CD4-positive, alpha-beta T cell treated with Interleukin-2 at 100 ng/mL for 4 hours (primary cell): ENCODE data around the gene LRRC27.
"Not testable (repeated sequence)": the region's sequence is repeated elsewhere in the genome, so short reads cannot be mapped to it uniquely, and the experiment has no call there.

Experiments
- DNase-seq: peaks from one replicate; pipeline ENCODE4 v3.0.0-alpha.2; 2020; ENCODE audit warnings: low spot score

Gene LRRC27

DNA sequence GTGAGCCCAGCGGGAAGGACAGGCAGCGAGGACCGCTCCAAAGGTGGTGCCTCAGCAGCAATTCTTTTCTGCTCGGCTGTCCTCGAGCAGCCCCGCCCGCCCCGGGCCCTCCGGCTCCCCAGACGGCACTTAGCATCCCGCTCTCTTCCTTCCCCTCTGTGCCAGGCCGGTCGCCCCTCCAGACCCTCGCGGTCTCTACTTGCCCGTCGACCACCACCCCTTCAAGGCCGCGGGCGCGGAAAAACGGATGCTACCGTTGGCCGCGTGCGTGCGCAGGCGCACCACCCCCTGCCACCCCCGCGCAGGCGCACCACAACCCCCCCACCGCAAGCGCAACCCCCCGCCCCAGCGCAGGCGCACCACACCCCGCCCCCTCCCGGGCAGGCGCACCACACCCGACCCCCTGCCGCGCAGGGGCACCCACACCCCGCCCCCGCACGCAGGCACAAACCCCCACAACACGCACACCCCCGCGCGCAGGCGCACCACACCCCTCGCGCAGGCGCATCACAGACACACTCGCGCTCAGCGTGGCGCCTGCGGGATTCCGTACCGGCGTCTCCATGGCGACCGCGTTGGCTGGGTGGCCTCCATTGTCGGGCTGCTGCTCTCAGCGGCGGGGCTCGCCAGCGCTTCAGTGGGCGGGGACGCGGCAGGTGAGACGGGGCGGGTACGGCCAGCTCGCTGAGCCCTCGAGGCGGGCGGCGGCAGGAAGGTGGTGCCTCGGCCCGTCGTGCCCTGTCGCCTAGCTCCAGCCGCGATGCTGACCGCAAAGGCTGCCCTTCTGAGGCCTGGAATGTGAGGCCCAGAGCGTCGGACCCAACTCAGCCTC lies at the start of gene LRRC27:
Gene LRRC27 (plus strand): TSS at position 593 of the 832 bp plus-strand sequence. CDS start 1,332 bp downstream, outside the sequence.
- peak; percentile 100 for DNase-seq

DNA sequence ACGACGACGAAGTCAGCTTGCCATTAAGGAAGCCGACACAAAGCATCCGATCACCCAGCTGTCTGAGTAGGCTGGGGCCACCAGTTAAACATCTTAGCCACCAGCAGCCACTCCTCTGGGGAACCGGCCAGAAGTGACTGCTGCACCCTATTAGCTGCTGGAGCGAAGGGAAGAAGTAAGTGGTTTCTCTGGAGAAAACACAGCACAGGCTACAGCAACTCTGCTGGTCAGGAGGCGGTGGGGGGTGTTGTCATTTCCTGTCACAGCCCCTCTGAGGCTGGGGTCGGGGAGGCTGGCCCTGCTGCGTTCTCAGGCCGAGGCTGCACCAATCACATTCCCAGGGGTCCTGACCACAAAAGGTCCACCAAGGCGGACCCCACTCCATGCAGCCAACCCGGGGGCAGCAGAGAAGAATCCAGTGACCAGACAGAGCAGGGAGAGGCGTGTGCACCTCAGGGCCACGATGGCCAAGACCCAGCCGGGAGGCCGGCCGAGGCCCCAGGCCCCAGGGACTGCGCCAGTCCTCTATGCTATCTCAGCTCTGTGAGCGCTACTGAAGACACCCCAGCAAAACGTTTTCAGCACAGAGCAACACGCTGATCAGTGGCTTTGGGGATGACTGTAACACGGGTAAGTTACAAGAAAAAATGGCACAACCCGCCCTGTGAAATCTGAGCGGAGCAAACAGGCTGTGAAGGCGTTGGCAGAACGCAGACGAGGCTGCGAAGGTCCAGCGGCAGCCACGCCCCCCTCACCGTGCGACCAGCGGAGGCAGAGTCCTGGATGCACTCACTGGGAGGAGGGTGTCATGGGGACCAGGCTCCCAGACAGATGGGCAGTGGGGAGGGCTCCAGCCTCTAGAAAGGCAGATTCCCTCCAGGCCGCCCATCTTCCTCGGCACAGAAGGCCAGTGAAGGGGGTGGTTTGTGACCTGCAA lies 49.1 kb upstream of the LRRC27 start:
- DNase-seq = no peak

DNA sequence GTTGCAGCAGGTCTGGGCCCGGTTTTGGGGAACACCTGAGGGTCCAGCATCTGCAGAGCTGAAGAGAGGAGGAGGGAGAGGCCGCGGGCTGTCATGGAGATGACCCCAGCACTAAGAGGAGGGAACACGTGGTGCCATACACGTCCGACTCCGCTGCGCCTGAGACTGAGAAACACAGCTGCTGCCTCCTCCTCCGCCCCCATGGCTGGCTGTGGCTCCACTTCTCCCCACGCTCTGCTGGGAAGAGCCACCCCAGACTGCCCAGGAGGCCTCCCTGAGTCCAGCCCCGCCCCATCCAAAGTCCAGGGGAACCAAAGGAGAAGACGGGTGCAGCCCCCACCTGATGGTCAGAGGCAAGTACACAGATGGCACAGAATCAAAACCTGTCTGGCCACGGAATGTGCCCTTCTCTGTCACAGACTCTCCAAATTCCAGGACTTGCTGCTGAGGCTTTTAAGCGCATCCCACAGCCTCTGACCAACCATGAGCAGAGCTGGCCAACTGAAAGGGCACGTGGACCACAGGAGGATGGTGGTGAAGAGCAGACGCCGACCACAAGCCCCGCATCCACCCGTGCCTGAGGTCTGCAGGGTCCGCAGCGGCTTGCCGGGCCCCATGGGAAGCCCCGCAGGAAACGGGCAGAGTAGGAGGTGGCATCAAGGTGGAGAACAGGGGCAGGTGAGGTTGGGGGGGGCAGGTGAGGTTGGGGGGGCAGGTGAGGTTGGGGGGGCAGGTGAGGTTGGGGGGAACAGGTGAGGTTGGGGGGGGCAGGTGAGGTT lies 48.2 kb upstream of the LRRC27 start:
- no peak for DNase-seq

DNA sequence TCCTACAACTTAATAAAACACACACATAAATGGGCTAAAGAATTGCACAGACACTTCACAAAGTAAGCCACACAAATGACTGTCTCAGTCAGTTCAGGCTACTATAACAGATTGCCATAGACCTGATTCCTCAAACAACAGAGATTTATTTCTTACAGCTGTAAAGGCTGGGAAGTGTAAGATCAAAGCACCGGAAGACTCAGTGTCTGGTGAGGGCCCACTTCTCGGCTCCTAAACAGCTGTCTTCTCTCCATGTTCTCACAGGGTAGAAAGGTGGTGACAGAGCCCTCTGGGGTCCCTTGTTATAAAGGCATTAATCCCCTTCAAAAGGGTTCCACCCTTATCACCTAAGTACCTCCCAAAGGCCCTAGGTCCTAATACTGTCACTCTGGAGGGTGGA lies 42.6 kb upstream of the LRRC27 start:
- DNase-seq = no peak

DNA sequence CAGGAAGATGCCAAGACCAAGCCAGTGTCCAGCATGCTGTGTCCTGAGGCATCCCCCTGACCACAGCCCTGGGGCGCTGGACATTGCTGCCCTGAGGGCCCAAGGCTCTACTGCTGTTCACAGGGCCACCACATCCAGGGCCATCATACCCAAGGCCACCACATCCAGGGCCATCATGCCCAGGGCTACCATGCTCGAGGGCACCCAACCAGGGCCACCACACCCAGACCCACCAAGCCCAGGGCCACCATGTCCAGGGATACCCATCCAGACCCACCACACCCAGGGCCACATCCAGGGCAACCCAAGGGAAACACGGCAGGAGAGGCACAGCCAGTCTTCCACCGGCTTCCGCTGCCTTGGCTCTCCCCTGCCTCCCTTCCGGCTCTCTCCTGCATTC lies 41.4 kb upstream of the LRRC27 start:
- no peak for DNase-seq

DNA sequence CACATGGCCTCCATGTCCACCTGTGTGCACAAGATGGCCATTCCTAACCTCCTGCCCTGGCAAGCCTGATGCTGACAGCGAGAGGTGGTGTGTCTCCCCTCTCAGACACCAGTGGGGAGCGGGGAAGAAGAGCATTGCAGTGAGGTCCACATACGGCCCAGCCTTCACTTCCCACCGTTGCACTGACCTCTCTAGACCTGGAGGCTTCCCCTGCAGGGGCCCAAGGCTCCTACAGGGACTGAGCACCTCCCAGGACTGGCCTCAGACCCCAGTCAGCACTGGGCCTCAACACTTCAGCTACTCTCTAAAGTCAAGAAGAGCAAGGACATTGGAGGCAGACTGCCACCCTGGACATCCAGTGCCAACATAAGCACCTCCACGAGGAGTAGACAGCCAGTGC lies 40.2 kb upstream of the LRRC27 start:
- DNase-seq = no peak

DNA sequence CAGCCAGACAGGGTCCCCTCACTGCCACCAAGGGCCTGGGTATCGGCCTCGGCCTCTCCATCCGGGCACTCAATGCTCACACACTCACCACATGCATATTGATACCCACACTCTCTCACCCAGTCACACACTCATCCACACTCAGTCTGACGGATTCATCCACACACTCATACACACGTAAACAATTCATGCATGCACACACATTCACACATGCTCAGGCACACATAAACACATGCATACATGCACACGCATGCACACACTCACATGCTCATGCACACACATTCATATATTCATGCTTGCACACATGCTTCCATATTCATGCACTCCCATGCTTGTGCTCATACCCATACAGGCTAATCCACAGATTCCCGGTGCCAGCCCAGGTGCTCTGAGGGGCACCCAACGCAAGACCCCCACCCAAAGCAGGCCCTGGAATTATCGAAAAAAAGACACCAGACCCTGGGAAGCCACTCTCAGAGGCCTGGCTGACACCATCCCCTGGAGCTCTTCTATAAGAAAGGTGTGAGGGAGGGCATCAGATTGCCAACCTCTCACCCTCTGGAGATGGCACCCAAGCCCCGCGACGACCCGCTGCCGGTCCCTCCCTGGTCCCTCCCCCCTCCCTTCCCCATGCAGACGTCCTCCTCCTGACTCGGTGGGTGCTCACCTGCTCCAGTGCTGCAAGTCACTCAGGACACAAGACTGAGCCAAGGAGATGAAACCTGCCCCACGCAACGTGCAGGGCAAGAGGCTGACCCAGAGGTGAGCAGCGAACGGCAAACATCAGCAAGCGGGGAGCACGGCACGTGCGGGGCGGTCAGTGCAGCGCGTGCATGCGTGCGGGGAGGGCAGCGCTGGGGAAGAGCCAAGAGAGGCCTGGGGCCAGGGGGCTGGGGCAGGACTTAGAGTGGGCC lies 39.4 kb upstream of the LRRC27 start:
- no peak for DNase-seq

DNA sequence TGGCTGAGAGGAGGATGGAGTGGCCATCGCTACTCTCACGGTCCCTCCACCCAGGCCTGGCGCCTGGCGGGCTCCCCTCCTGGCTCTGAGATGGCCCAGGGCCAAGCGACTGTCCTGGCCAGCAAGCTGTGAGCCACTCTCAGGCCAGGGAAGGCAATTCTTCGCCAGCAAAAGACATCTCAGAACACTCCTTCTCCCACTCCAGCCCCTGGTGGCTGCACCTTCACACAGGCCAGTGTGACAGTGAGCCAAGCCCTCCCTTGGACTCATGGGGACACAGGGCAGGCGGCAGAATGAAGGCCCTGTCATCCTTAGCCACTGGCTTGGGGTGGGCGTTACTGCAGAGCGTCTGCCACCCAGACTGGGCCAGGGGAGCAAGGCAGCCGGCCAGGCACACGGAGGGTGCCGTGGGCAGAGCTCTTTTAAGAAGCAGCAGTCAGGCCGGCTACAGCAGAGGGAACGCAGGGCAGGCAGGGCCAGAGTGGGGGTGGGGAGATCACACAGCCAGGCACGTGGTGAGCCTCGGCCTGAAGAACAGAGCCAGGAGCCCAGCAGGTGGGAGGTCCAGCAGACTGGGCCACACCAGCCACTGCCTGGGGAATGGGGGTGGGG lies 38.7 kb upstream of the LRRC27 start:
- no peak for DNase-seq

DNA sequence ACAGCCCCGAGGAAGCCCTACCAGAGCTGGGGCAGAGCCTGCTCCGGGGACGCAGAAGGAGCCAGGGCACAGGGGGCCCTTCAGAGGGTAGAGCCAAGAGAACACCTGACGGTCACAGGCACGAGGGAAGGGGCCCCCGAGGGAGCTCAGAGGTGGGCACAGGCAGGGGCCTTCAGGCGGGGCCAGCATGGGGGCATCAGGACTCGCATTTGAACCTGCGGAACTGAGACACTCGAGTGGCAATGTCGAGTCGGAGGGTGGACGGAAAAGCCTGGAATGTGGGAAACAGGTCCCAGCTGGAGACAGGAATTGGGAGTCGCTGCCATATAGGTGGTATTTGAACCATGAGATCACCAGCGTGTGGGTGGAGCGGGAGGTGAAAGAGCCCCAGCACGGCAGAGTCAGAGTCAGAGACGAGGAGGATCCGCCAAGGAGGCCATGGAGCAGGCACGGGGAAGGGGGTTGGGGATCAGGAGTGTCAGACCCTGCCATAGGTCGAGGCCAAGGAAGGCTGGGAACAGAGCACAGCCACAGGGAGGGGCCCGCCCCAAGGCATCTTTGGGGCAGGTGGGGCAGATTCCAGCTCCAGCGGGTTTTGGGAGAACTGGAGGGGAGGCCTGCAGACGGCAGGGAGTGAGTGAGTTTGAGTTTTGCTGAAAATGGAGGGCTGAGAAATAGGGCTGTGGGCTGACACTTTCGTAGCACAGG lies 38.0 kb upstream of the LRRC27 start:
- DNase-seq = no peak

DNA sequence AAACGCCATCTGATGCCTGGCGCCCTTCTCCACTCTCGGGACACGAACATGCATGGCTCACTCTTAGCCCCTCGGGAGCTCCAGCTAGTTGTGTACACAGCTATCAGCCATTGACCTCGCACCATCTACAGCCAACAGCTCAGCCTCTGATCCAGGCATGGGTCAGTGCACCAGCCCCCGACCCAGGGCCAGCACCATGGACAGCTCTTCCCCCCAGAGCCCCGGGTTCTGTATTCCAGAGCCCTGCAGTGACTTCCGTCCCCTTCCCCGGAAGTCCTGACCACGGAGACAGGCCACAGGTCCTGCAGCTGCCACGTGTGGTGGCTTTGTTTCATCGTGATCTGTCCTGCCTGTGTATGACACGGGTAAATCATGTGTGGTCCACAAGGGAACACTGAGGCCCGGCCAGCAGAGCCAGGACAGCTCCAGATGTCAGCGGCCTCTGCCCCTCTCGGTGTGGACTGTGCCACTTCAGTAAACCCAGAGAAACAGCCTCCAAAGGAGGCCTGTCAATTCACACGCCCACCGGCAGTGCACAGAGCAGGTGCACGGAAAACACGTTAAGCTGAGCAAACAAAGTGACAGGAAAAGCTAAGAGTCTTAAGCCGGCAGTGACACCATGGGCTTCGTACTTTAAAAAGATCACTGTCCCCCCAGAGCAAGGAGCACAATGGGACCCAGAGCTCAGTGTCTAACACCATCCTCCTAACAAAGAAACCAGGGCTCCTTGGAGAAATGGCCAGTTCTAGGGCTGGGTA lies 37.3 kb upstream of the LRRC27 start:
- DNase-seq = no peak

DNA sequence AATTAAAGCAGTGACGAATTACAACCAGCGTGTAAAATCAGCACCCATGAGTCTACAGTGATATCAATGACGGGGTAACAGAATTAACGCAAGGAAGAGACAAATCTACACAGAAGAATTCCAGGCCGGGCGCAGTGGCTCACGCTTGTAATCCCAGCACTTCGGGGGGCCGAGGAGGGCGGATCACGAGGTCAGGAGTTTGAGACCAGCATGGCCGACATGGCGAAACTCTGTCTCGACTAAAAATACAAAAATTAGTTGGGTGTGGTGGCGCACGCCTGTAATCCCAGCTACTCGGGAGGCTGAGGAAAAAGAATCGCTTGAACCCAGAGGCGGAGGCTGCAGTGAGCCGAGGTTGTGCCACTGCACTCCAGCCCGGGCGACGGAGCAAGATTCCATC lies 36.5 kb upstream of the LRRC27 start:
- DNase-seq = not testable (repeated sequence)

DNA sequence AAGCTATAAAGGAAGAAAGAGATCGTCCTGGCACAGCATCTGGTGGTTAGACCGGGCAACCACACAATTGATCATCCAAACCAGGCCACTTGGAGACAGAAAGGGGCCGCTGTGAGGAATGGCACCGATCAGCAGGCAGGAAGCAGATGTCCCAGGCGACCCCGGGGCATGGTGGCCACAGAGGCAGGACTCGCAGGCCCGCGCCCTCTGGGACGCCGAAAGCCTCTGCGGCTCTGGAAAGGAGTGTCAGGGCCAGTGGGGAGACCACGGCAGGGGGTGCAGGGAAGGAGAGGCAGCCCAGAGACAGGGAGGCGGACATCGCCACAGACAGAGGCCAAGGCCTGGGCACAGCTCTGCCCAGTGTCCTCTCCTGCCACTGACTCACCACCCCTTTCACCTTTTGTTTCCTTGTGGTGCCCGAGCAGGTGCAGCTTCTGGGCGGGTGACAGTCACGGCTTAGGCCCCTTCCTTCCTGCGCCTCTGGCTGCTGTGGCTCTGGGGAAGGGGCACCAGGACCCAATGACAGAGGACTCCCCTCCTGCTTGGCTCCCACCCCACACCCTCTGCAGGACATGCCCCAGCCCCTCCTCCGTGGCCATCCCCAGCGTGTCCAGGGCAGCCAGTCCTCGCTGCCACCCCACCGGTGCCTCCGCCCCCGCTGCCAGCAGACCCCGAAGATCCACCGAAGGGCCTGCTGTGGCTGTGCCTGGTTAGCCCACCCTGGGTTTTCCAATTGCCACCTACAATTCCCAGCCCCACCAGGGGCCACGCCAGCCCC lies 35.1 kb upstream of the LRRC27 start:
- DNase-seq = no peak

DNA sequence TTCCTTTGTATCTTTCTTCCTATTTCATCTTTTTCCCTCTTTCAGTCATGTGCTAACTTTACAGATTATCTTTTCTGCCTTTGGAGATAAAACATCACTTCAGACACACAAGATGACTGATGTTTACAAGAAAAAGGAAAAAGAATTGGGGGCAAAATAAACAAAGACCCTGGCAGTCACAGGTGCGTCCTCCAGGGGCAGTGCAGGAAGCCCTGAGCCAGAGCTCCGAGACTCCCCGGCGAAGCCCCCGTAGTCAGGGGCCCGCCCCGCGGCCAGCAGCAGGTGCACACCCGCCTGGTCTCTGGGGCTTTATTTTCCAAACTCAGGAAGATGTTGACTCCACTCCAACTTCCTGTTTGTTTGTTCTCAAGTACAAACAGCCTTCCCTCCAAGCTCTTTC lies 34.5 kb upstream of the LRRC27 start:
- no peak for DNase-seq

DNA sequence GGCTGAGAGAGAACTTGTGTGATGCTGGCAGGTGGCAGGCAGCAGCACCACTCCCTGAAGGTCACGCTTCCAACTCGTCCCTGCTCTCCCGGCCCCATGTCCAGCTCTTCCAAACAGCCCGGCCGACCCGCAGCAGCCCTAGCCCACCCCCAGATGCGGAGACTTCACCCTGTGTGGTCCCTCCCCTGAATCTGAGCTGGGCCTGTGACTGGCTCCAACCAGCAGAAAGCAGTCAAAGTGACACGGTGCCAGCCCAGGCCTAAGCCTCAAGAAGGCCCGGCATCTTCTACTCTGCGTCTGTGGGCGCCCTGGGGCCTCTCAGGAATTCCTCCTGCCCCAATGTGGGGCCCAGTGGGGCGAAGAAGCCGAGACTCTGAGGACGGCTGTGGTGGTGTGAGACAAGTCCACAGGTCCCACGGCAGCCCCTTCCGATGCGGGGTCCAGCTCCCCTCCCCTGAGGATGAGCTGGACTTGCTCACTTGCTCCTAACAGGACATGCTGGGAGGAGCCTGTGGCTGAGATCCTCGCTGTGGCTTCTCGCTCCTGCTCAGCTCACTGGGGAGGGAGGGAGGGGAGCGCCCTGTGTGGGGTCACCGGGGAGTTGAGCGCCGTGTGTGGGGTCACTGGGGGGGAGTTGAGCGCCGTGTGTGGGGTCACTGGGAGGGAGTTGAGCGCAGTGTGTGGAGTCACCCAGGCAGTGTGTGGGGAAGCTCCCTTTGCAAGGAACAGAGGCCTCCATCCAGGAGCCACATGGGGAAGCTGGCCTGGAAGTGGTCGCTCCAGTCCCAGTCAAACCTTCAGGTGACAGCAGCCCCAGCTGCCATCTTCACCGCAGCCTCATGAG lies 33.7 kb upstream of the LRRC27 start:
- DNase-seq = no peak

DNA sequence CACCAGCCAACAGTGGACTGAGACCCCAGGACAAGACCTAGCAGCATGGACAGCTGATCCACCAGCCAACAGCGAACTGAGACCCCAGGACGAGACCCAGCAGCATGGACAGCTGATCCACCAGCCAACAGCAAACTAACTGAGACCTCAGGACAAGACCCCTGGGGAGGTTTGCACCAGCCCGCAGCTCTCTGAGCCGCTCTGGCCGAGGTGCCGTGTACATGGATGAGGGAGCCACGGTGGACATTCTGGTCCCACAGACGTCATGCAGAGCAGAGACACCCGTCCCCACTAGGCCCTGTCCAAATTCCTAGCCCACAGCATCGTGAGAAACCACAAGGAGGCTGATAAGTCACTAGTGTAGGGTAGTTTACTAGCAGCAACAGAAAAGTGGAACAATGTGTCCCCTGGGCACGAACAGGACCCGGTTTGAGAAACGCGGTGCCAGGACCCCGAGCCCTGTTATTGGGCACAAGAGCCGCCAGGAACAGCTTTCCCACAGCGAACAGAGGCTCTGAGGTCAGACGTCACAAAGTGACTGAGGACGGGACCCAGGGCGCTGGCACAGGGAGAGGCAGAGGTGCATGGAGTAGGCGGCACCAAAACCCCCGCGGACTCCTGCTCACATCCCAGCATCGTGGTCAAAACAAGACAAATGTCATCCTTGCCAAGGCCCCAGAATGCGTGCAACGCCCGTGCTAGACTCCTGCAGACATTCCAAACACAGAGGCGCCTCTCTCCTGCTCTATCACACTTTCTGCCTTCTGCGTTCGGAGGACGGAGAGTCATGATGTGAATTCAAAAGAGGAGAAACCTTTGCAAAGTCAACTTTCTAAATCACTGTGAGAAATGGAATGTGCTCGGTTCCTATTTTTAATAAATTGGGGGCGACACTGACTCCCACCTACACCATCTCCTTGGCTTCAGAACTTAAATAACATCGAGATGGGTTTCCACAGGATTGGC lies 32.3 kb upstream of the LRRC27 start:
- DNase-seq = no peak

DNA sequence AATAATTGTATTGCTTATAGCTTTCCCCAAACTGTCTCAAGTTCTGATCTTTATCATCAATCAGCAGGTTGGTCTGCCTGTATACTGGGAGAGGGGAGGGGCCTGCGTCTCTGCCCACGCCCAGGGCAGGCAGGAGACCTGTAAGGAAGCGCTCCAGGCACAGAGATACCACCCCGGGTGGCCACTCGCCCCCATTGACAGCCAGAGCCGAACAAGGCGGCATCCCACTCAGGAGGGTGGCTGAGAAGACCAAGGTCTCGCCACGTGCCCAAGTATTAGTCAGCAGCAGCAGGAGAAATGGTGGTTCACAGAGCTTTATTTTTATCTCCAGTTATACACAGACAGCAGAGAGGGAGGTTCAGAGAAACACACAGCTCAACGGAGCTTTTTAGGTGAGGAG lies 31.4 kb upstream of the LRRC27 start:
- DNase-seq = no peak
